ENCODE data around the gene CHMP4A. TPM values are rescaled to one million over a fixed set of nuclear protein-coding genes. Genes with fewer than 3 reads are reported as not detected.

CHMP4A gene
- total and polyA plus RNA-seq, 9 of the 15 experiments (the other 6 are each of a cell fraction or from before 2014, with no cell fraction given): 28.8 to 104 (median 52.7) TPM

GRCh38 chr14:24251880-24252288 is 38.6 kb upstream of the CHMP4A start:
- TF ChIP-seq, protein P1, sequence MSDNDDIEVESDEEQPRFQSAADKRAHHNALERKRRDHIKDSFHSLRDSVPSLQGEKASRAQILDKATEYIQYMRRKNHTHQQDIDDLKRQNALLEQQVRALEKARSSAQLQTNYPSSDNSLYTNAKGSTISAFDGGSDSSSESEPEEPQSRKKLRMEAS (CRISPR knock-in tag; IDR thresholded peaks at IDR 0.05): no peak
- TF ChIP-seq RFX1 (IDR thresholded peaks at IDR 0.05): no peak
- TF ChIP-seq ZNF764 (CRISPR knock-in tag; IDR thresholded peaks at IDR 0.05; ENCODE audit: low read depth): no peak
- TF ChIP-seq ZNF134 (CRISPR knock-in tag; conservative IDR thresholded peaks at IDR 0.05): no peak
- no peak for TF ChIP-seq PTBP1 (IDR thresholded peaks at IDR 0.05; ENCODE audit: low read depth, low read length)
- no peak for TF ChIP-seq LEF1 (IDR thresholded peaks at IDR 0.05)
- TF ChIP-seq, protein P2, sequence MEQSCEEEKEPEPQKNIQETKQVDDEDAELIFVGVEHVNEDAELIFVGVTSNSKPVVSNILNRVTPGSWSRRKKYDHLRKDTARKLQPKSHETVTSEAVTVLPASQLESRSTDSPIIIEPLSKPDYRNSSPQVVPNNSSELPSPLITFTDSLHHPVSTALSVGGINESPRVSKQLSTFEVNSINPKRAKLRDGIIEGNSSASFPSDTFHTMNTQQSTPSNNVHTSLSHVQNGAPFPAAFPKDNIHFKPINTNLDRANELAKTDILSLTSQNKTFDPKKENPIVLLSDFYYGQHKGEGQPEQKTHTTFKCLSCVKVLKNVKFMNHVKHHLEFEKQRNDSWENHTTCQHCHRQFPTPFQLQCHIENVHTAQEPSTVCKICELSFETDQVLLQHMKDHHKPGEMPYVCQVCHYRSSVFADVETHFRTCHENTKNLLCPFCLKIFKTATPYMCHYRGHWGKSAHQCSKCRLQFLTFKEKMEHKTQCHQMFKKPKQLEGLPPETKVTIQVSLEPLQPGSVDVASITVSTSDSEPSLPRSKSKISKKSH (CRISPR knock-in tag; IDR thresholded peaks at IDR 0.05): no peak
- no peak for TF ChIP-seq ZNF263 (CRISPR knock-in tag; IDR thresholded peaks at IDR 0.05; ENCODE audit: borderline replicate concordance)
- TF ChIP-seq, protein P3, sequence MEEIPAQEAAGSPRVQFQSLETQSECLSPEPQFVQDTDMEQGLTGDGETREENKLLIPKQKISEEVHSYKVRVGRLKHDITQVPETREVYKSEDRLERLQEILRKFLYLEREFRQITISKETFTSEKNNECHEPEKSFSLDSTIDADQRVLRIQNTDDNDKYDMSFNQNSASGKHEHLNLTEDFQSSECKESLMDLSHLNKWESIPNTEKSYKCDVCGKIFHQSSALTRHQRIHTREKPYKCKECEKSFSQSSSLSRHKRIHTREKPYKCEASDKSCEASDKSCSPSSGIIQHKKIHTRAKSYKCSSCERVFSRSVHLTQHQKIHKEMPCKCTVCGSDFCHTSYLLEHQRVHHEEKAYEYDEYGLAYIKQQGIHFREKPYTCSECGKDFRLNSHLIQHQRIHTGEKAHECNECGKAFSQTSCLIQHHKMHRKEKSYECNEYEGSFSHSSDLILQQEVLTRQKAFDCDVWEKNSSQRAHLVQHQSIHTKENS (CRISPR knock-in tag; IDR thresholded peaks at IDR 0.05): no peak
- no peak for TF ChIP-seq MEF2A (IDR thresholded peaks at IDR 0.05; ENCODE audit: control insufficient read depth, low read depth, low read length)
- TF ChIP-seq ZNF3 (CRISPR knock-in tag; IDR thresholded peaks at IDR 0.05): no peak
- no peak for TF ChIP-seq GTF2A2 (tag; IDR thresholded peaks at IDR 0.05)
- no peak for TF ChIP-seq RNF2 (IDR thresholded peaks at IDR 0.05)
- no peak for TF ChIP-seq FOXO4 (CRISPR knock-in tag; IDR thresholded peaks at IDR 0.05)
- no peak for TF ChIP-seq GABPB1 (CRISPR knock-in tag; IDR thresholded peaks at IDR 0.05)
- TF ChIP-seq ZNF253 (CRISPR knock-in tag; conservative IDR thresholded peaks at IDR 0.05): no peak
- no peak for TF ChIP-seq KDM2B (CRISPR knock-in tag; IDR thresholded peaks at IDR 0.05)
- TF ChIP-seq ETS2 (tag; IDR thresholded peaks at IDR 0.05; ENCODE audit: borderline replicate concordance, poor library complexity, severe bottlenecking): no peak
- CTCF ChIA-PET (ENCODE audit: low intra/inter-chr PET ratio): no interaction called here
- Histone ChIP-seq H3K27ac (ENCODE audit: extremely low read depth, low read depth, low read length) (no peak overlapping the region), H3K4me1 (replicated peaks in 1 of 2; ENCODE audit: control insufficient read depth in 2 of 2, insufficient read depth in 2 of 2, low read length in 2 of 2) (peaks cover 15 to 24% of the 10 kb centered on the region in 2 experiments; a peak in 4 of 5 replicates), H3K27me3 (ENCODE audit: control insufficient read depth in 2 of 2, insufficient read depth in 2 of 2, low read length in 2 of 2) (no peaks in the 10 kb centered on the region), H3K9ac (ENCODE audit: insufficient read depth in 1 of 2, low read depth in 2 of 2, low read length in 2 of 2) (no peak overlapping the region), H3K9me3 (replicated peaks; ENCODE audit: control insufficient read depth, insufficient read depth, low read depth, low read length) (no peaks in the 10 kb centered on the region), H3K9me1 (ENCODE audit: control insufficient read depth, insufficient read depth, low read length) (no peaks in the 10 kb centered on the region), H3K4me2 (ENCODE audit: insufficient read depth, low read length) (no peak overlapping the region), H3K79me2 (ENCODE audit: control insufficient read depth, insufficient read depth, low read length) (no peaks in the 10 kb centered on the region), H3K36me3 (ENCODE audit: control insufficient read depth, insufficient read depth, low read length) (no peaks in the 10 kb centered on the region; the same call in 1 of the 3 replicates), H2AFZ (ENCODE audit: low read depth, low read length) (no peak overlapping the region), H3K4me3 (no peak overlapping the region), H4K20me1 (replicated peaks; ENCODE audit: control insufficient read depth, insufficient read depth, low read length) (no peaks in the 10 kb centered on the region)
- BruUV-seq (replicated peaks): no TSS peak
- no peak for FAIRE-seq
- 85% methylated on average over 1 of the region's 1 CpG for WGBS (ENCODE audit: insufficient coverage, low coverage, missing lambda C conversion rate)
- no peak for DNase-seq (ENCODE audit: extremely low read depth in 1 of 4, low spot score in 3 of 4)
- intact Hi-C loops (cut with micrococcal nuclease) (no loop called here), in situ Hi-C loops (cut with MboI) (no loop called here)
- no peak for ATAC-seq
- POLR2A ChIA-PET: interaction anchor here (2.0 kb wide), 1 partner anchor 9 kb away, joined by 10 read pairs; the partner anchor contains the start of gene TINF2

All from K562 (cell line).